ENCODE measurements around the gene STK10. TPM values are rescaled to one million over a fixed set of nuclear protein-coding genes. Genes with fewer than 3 reads are reported as not detected.

STK10 gene
- total and polyA plus RNA-seq, 12 donors, result 5.6 to 22.3 (median 9.9) TPM

GRCh38 chr5:172177176-172177575 lies 10.8 kb downstream of the STK10 start:
- Histone ChIP-seq H3K27me3 (no peaks in the 10 kb centered on the region), H3K9me3 (no peaks in the 10 kb centered on the region), H3K36me3 (peaks cover 0 to 18% (median 0%) of the 10 kb centered on the region in 9 donors), H3K4me3 (no peak overlapping the region), H3K27ac (peak overlapping the region in 1 of 10 donors; percentile 93), H3K4me1 (peaks cover 14 to 99% (median 61%) of the 10 kb centered on the region in 9 donors)
- 90 to 94% methylated on average over 7 of the region's 7 CpGs for WGBS, 2 donors
- ATAC-seq (no peak), DNase-seq (no peak)
- intact Hi-C loops (cut with DNase I), result no loop called here
- TF ChIP-seq CTCF (IDR thresholded peaks at IDR 0.05), result no peak

- H3K27me3 ChIP-seq, result no peaks in the 10 kb centered on the region
- DNase-seq (peak; percentile 35 to 65), ATAC-seq (peak in 6 of 8 donors; percentile 10 to 49 (median 25))
- H3K9me3 ChIP-seq, result no peaks in the 10 kb centered on the region
- H3K36me3 ChIP-seq, result peaks cover 0 to 20% (median 0%) of the 10 kb centered on the region in 9 donors
- 60 to 62% methylated on average over 6 to 7 of the region's 7 CpGs for WGBS, 2 donors
- peak overlapping the region in 8 of 10 donors; percentile 2 to 93 (median 70) for H3K27ac ChIP-seq
- TF ChIP-seq CTCF (IDR thresholded peaks at IDR 0.05), result no peak
- intact Hi-C loops (cut with DNase I), result no loop called here
- peaks cover 14 to 100% (median 64%) of the 10 kb centered on the region in 9 donors for H3K4me1 ChIP-seq
- peak overlapping the region in 6 of 10 donors; percentile 32 to 49 (median 38) for H3K4me3 ChIP-seq
These were observed 12.7 kb downstream of the STK10 start for GRCh38 chr5:172175263-172175719.

- H3K36me3 ChIP-seq, result peaks cover 0 to 28% (median 0%) of the 10 kb centered on the region in 9 donors
- H3K27me3 ChIP-seq, result no peaks in the 10 kb centered on the region
- no peaks in the 10 kb centered on the region for H3K9me3 ChIP-seq
- peaks cover 15 to 100% (median 60%) of the 10 kb centered on the region in 9 donors for H3K4me1 ChIP-seq
- ATAC-seq, result no peak
- TF ChIP-seq CTCF (IDR thresholded peaks at IDR 0.05), result no peak
- peak overlapping the region in 1 of 10 donors; percentile 49 for H3K4me3 ChIP-seq
- intact Hi-C loops (cut with DNase I), result no loop called here
- WGBS, 2 donors, result 83 to 87% methylated on average over 12 of the region's 12 CpGs
- H3K27ac ChIP-seq, result peak overlapping the region in 7 of 10 donors; percentile 50 to 93 (median 70)
- DNase-seq, result no peak
These were observed 14.4 kb downstream of the STK10 start for GRCh38 chr5:172173564-172174153.

- no peak overlapping the region for H3K4me3 ChIP-seq
- peaks cover 18 to 100% (median 60%) of the 10 kb centered on the region in 9 donors for H3K4me1 ChIP-seq
- no peak for TF ChIP-seq CTCF (IDR thresholded peaks at IDR 0.05)
- peak overlapping the region in 9 of 10 donors; percentile 32 to 93 (median 69) for H3K27ac ChIP-seq
- H3K27me3 ChIP-seq, result no peaks in the 10 kb centered on the region
- peaks cover 0 to 28% (median 0%) of the 10 kb centered on the region in 9 donors for H3K36me3 ChIP-seq
- ATAC-seq (peak; percentile 53 to 79 (median 62)), DNase-seq (peak; percentile 56 to 61)
- WGBS, 2 donors, result 69 to 78% methylated on average over 12 of the region's 12 CpGs
- intact Hi-C loops (cut with DNase I), result no loop called here
- no peaks in the 10 kb centered on the region for H3K9me3 ChIP-seq
These were observed 15.0 kb downstream of the STK10 start for GRCh38 chr5:172172912-172173563.

All from heart right ventricle (tissue), 16 donors.